GDM1 (cell line): ENCODE measurements around the gene RNF149.
"Not testable (repeated sequence)": the region's sequence is repeated elsewhere in the genome, so short reads cannot be mapped to it uniquely, and the experiment has no call there.

Experiments used
- DNase-seq: peaks from one replicate; lab custom pipeline; 2025; lab: John Stamatoyannopoulos, UW

RNF149 gene, protein sequence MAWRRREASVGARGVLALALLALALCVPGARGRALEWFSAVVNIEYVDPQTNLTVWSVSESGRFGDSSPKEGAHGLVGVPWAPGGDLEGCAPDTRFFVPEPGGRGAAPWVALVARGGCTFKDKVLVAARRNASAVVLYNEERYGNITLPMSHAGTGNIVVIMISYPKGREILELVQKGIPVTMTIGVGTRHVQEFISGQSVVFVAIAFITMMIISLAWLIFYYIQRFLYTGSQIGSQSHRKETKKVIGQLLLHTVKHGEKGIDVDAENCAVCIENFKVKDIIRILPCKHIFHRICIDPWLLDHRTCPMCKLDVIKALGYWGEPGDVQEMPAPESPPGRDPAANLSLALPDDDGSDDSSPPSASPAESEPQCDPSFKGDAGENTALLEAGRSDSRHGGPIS

GRCh38 chr2:101308432-101309210 is at the start of gene RNF149:
RNF149 (minus strand) TSS chr2:101308701; CDS start chr2:101308588, 113 bp downstream.
- peak; percentile 93 for DNase-seq

DNA sequence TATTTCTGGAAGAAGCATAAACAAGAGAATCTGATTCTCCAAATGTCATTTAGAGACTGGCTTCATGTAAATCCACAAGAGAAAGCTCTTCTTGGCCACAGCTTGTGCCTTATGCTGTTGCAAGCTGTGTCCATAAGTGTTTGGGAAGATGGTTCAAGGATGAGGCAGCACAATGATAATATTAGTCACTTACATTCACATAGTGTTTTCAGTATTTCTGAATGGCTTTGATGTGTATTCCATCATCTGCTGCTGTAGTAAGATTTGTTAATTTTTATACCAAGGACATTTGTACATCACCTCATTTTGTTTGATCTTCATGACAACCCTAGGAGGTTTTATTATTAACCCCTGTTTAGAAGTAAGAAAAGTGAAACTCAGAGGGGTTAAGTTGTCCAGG is 48.9 kb upstream of the RNF149 start:
- no peak for DNase-seq

GRCh38 chr2:101356521-101356920 is 48.0 kb upstream of the RNF149 start:
- no peak for DNase-seq

- no peak for DNase-seq
Observed at GRCh38 chr2:101356055-101356454, 47.6 kb upstream of the RNF149 start.

DNA sequence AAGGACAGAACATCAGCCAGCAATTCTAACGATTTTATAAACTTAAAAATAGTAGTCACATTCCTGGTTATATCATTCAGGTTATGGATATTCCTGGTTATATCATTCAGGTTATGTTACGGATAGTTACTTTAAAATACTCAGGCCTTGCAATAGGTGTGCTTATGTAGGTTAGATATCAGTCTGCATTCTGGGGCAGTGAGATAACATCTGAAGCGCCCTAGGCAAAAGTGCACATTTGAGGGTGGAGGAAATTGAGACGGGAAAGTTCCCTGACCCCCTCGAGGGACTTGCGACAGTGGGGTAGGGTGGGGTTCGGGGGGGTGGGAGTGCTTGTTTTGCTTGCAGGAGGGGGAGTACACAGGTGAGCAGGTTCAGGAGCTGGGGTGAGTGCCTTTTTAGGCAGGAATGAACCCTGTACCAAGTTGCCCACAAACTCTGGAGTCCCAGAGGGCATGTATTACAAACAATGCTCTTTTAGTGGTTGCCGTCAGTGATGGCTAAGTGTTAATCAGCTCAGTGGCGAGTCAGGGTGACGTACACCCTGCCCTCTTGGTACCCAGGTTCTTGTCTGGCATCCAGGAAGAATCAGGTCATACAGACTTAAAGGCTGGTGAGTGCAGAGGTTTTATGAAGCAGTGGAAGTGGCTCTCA is 47.0 kb upstream of the RNF149 start:
- DNase-seq = no peak

GRCh38 chr2:101354420-101355311 is 46.2 kb upstream of the RNF149 start:
- no peak for DNase-seq

- DNase-seq = not testable (repeated sequence)
Observed at GRCh38 chr2:101352631-101353030, 44.1 kb upstream of the RNF149 start.

GRCh38 chr2:101351207-101351606 is 42.7 kb upstream of the RNF149 start:
- DNase-seq = no peak

- no peak for DNase-seq
Observed at GRCh38 chr2:101349893-101350662, 41.6 kb upstream of the RNF149 start.

DNA sequence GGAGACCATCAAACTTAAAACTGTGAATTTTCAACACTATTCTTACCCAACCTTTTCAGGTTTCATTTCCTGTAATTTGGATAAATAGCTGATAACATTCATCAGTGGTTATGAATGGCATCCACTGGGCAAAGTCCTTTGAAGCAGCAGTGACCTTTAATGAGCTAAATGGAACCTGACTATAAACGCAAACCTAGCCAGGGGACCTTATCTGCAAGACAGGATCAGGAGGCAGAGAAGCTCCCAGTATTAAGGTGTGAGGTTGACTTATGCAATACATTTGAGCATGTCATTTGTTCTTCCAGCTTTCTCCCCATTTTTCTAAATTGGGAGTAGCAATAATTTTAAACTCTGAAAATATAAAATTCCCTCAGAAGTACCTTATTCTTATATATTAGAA is 40.4 kb upstream of the RNF149 start:
- DNase-seq = no peak

- no peak for DNase-seq
Observed at GRCh38 chr2:101346909-101347308, 38.4 kb upstream of the RNF149 start.

GRCh38 chr2:101344137-101344536 is 35.6 kb upstream of the RNF149 start:
- no peak for DNase-seq

DNA sequence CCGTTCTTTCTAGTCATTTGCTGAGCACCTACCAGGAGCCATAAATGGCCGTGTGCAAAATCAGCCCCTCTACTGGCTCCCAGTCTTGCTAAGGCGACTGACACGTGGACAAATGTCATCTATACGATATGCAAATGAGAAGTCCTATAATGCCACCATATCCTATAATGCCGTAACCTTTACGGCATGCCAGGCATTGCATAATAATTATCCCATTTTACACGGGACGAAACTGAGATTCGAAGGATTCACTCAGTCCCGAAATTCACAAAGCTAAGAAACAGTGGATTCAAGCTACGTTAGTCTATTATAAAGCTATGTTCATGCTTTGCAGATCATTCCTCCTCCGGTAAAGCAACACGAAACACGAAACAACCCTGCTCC is 34.1 kb upstream of the RNF149 start:
- no peak for DNase-seq

DNA sequence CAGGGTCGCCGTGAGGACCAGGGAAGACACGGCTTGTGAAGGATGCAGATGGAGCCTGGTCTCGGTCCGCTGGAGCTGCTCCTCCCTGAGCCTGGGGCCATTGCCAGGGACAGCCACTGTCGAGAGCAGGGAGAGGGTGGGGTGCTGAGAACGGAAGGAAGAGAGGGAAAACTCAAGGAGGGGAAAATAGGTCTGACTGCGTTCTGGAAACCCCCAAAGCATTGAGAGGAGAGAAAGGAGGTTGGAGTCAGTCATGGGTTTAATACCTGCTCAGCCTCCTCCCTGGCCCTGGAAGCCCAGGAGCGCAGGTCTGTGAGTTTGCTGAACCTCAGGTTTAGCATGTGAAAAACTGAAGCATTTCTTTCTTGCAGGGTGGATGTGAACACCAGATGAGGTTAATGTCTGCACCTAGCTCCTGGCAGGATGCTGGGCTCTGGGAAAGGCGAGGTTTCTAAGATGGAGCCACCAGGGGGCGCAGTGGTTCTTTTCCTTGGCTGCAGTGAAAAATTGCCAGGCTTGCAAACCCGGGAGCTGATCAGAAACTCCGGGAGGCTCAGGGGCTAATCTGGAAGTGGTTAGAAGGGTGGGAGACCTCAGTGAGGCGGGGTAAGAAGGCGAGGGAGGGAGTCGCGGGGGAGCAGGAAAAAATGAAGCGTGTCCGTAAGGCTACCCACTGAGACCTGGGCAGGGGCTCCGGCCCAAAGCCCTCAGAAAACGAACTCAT is 33.6 kb upstream of the RNF149 start:
- peak; percentile 36 for DNase-seq

DNA sequence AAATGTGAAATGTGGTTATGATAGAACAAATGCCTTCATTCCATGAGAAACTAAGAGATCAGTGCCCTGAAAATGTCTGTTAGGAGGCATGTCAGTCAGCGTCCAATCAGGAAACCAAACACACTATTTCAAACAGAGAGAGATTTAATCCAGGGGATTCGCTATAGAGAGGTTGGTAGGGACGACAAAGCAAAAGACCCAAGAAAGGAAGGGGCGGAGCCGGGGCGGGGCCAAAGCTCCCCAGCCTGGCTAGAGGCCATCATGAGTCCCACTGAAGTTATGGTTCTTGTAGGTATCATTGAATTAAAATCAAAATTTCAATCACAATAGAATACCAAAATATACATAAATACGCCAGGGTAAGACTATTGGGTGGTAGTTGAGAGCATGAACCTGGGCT is 32.9 kb upstream of the RNF149 start:
- no peak for DNase-seq

DNA sequence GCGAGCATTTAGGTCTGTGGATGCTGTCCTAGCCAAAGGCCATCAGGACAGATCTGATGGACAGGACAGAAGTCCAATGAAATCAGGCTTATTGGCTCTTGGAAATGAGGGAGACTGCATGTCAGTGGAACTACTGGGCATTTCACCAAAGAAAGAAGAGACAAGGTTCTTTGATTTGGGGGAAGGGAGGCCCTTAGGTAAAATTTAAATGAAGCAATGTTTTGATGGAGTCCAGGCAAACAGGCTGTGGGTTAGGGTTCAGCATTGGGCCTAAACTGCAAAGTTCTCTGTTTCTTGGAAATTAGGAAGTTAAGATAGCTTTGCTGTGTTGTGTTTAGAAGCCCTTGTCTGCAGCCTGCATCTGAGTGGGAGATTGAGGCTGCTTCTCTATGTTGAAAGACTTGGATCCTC is 31.6 kb upstream of the RNF149 start:
- no peak for DNase-seq

- no peak for DNase-seq
Observed at GRCh38 chr2:101339266-101339880, 30.9 kb upstream of the RNF149 start.

DNA sequence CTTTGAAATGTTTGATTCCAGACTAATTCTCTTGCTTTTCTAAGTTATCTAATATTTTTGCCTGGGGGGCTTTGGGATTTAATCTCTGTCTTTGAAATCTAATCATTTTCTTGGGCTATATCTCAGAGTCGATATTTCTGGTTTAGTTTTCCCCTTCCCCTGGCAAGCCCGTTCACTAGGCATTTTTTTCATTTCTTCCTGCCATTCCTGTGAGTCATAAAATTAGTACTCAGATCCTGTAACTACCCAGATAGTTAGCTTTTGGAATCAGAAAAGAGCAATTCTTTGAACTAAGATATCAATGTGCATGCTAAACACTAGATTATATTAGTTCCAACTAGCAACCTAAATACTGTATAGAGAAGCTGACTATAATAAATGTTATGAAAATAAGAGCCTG is 29.4 kb upstream of the RNF149 start:
- no peak for DNase-seq

GRCh38 chr2:101332885-101333766 is 24.6 kb upstream of the RNF149 start:
- DNase-seq = no peak
